T-helper 1 cell (primary cell): ENCODE measurements around the gene SLC22A5.
A peak's percentile ranks its signal among the peaks of the same experiment; 100 is the strongest.

Experiments
- DNase-seq, 5 donors: peaks; one replicate each; pipeline ENCODE4 v3.0.0-alpha.2; 2012 to 2020
- total RNA-seq, 4 donors: gene quantifications; one replicate each; lab custom pipeline; 2026; lab: John Stamatoyannopoulos, UW

Gene SLC22A5
- total RNA-seq = 11.4 to 17.5 (median 15.3) reads per million in 4 donors

DNA sequence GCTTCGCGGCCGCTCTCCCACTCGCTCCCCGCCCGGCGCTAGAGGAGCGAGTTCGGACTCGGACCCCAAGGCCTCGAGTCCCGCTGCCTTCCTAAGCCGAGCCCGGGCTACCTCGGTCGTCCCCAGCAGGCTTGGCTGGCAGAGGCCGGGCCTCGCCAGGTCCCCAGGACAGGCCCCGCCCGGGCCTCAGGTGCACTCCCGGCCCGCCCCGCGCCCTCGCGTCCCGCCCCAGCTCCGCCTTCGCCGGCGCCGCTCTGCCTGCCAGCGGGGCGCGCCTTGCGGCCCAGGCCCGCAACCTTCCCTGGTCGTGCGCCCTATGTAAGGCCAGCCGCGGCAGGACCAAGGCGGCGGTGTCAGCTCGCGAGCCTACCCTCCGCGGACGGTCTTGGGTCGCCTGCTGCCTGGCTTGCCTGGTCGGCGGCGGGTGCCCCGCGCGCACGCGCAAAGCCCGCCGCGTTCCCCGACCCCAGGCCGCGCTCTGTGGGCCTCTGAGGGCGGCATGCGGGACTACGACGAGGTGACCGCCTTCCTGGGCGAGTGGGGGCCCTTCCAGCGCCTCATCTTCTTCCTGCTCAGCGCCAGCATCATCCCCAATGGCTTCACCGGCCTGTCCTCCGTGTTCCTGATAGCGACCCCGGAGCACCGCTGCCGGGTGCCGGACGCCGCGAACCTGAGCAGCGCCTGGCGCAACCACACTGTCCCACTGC lies at the start of gene SLC22A5:
Gene SLC22A5 (plus strand): TSS at position 237 of the 707 bp plus-strand sequence. CDS start 263 bp downstream, at position 500.
- peak; percentile 48 to 74 (median 59) for DNase-seq

DNA sequence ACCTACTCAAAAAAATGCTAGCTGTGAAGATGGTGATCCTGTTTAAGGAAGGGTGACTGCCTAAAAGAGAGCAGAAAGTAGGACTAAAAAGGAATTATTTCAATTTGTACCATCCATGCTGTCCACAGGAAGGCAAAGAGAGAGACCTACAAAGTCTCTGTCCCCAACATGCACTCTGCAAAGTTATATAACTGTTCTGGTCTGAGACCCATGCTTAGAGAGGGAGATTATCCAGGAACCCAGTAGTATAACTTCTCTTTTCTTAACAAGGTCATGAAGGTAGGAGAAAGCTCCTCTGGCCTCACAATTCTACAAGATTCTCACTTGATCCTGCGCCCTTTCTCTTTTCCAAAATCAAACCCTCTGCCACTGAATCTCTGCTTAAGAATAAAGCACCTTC lies 49.5 kb upstream of the SLC22A5 start:
- no peak for DNase-seq

DNA sequence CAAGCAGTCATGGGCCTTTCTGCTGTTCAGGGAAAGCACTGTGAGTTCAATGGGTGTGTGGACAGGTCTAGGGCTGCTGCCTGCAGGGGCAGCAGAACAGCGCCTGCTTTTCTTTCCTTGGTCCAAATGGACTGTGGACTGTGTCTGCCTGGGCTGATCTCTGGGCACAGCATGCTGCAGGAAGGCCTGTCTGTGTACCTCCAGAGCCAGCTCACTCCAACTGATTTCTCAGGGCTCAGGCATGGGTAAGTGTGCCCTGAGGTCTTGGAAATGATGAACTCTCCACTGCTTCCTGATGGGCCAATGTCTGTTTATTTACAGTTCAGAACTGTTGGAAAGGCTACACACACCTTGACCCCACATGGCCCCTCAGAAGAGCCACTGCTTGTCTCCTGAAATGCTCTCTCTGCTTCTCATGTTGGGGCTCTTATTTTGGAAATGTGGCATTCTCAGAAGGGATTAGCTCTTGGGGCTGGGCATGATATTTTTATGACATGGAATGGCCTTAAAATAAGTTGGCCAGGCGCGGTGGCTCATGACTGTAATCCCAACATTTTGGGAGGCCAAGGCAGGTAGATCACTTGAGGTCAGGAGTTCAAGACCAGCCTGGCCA lies 48.3 kb upstream of the SLC22A5 start:
- DNase-seq = no peak

DNA sequence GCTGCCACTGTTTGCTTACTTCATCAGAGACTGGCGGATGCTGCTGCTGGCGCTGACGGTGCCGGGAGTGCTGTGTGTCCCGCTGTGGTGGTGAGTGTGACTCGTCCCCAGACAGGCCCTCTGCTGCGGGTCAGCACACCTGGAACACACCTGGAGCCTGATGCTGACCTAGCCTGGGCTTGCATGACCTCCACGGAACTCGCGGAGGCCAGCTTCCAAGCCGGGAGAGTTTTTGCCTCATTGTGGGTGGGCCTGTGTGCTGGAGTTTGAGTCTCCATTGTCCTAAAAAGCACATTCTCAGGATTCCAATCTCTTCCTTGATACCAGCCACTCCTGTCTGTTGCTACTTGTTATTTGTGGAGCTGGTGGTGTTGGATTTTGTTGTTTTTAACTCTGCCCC lies 47.2 kb upstream of the SLC22A5 start:
- DNase-seq = no peak

DNA sequence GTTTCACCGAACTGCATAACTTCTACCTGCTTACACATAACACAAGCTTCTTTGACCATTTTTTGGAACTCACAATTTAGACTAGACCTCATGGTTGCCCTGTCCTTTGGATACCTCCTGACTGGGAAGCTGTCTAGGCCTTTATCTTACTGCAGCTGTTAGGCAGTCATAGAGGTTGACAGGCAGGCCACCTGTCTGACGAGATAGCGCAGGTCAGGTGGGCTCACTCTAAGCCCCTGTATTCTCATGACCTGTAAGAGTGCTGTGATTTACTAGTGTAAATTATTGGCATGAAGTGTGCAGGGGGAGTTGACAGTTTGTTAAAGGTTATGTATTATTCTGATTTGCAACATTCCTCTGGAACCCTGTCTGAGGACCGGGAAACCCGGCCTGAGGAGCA lies 46.3 kb upstream of the SLC22A5 start:
- DNase-seq = no peak

DNA sequence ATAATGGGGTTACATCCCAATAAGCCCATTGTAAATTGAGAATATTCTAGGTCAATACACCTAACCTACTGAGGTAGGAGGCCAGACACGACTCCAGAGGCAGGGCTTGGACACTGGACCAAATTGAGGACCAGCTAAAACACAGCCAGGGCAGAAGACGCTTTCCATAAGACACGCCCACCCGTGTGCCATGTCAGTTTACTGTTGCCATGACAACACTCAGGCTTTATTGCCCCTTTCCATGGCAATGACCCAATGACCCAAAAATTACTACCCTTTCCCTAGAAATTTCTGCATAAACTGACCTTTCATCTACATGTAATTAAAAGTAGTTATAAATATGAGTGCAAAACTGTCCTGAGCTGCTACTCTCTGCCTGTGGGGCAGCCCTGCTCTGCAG lies 43.8 kb upstream of the SLC22A5 start:
- DNase-seq = no peak

DNA sequence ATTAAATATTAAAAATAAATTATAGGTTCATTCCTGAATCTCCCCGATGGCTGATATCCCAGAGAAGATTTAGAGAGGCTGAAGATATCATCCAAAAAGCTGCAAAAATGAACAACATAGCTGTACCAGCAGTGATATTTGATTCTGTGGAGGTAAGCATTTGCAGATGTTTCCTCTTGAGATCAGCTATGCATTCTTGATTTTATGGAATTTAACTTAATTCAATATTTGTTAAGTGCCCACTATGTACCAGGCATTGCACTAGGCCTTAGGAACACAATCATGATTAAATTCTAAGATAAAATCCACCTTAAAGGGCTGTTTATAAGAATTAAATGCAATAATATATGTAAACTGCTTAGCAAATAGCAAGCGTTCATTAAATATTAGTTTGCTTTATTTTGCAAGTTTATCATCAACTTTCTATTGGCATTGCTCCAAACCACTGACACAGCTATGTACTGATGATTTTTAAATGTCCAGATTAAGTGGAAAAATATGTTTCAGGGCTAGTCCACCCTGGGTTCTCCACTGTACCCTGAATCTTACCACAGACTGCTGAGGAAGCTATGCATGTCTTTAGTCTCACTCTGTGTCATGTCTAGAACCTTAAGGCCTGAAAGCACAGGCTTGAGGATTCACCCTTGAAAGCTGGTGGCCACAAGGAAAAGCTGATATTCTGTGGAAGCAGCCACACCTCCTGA lies 42.1 kb upstream of the SLC22A5 start:
- DNase-seq = no peak

DNA sequence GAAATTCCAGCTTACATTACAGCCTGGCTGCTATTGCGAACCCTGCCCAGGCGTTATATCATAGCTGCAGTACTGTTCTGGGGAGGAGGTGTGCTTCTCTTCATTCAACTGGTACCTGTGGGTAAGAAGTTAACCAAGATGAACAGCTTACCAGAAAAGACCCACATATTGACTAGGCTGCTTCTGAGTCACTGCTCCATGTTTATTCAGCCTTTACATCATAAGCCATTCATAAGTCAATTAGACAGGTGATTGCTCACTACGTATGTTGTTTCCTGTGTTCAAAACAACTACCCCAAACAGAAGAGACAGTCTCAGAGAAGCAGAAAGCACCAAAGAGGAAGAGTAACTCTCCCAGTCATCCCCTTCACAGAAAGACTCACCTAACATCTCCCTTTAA lies 34.7 kb upstream of the SLC22A5 start:
- DNase-seq = peak in 1 of 5 donors; percentile 17

DNA sequence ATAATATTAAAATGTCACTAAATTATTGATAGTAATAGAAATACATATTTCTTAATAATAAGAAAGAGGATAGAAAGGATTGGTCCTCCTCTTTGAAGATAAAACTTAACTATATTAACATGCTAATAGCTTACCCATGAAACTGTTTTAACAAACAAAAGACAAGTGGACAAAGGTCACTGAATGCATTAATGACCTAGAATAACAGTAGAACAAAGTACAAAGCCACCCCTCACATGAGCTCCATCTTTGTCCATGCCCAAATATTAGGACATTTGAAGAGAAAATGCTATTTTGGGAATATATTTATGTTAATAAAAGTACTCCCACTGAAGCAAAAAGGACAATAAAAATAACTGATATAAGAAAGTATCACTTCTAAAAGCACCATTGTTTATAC lies 34.1 kb upstream of the SLC22A5 start:
- no peak for DNase-seq

DNA sequence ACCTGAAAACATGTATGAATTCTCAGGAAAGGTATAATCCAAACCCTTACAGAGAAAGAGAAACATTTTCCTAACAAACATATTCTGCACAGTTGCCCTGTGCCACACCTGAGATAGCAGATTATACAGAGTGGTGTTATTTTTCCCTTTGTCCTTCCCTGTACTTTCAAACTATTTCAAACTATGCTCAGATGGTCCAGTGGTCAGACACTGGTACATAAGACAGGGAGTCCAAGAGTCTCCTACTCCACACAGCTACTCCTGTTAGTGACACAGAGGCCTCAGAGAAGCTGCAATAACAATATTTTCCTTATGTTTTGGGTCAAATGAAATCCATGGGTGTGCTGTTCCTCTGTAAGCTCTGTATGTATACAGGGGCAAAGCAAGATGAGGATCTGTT lies 30.0 kb upstream of the SLC22A5 start:
- no peak for DNase-seq

DNA sequence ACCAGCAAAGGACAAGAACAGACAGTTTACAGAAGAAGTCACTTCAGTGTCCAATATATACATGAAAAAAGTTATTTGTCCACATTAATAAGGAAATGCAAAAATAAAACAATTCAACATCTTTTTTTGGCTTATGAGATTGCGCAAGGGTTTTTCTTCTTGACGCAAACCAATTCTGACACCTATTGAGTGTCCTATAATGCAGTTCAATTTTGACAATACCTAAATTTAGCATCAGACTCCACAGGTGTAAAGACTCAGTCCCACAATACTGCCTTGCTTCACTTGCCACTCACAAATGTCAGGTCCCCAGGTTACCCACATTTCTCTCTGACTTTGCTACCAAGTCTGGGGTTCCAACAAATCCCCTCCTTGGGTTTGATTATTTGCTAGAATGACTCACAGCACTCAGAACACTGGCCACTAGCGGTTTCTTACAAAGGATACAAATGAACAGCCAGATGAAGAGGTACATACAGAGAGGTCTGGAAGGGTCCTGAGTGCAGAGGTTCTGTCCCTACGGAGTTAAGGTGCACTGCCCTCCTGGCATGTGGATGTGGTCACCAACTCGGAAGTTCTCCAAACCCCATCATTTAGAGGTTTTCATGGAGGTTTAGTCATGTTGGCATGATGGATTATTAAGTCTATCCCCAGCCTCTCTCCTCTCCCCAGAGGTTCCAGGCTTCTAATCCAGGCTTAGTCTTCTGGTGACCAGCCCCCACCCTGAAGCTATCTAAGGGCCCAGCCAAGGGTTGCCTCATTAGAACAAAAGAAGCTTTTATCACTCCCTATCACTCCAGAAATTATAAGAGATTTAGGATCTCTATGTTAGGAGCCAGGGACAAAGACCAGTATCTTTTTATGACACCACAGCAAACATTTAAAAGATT lies 27.0 kb upstream of the SLC22A5 start:
- no peak for DNase-seq

DNA sequence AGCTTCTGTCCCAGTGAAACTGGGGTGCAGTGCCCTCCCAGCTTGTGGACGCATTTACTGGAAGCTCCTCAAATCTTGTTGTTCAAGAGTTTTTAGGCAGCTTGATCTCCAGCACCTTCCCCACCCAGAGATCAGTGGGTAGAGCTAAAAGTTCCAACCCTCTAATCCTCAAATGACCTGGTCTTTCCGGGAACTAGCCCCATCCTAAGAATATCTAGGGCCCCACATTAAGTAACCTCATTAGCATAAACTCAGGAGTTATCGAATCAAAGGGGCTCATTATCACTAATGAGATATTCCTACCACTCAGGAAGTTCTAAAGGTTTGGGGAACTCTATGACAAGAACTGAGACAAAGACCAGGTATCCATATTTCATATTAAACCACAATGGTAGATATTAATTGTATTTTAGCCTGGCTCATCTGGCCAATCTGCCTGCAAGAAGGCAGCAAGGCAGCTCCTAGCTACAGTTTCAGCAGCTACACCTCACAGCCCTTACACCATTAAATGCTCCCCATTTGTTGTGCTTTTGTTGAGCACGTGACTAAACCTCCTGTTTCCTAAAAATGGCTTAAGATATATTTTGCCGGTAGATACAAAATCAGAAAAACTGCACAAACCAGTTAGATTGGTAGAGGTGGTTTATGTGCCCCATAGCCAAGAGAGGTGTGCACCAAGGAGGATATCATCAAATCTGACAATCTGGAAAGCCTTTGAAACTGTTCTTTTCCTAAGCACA lies 24.6 kb upstream of the SLC22A5 start:
- DNase-seq = no peak

DNA sequence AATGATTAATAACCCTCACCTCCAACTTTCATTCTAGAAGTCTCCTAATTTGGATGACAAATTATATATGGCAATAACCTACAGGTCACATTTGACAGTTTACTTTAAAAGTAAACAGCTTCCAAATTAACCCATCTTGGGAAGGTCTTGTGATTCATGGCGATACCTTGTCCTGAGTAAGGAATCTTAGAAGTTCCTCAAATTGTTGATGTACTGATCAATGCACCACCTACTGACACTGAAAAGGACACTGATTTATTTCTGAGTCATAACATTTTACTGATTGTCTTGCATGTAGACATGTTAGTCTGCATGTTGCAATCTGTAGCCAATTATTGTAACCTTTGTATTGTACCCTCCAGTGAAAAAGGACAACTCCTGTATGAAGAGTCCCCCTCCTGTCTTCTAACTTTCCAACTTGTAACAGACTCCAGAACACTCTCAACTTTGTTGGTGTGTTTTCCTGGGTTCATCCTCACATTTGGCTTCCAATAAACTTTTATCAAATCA lies 16.0 kb upstream of the SLC22A5 start:
- DNase-seq = no peak

DNA sequence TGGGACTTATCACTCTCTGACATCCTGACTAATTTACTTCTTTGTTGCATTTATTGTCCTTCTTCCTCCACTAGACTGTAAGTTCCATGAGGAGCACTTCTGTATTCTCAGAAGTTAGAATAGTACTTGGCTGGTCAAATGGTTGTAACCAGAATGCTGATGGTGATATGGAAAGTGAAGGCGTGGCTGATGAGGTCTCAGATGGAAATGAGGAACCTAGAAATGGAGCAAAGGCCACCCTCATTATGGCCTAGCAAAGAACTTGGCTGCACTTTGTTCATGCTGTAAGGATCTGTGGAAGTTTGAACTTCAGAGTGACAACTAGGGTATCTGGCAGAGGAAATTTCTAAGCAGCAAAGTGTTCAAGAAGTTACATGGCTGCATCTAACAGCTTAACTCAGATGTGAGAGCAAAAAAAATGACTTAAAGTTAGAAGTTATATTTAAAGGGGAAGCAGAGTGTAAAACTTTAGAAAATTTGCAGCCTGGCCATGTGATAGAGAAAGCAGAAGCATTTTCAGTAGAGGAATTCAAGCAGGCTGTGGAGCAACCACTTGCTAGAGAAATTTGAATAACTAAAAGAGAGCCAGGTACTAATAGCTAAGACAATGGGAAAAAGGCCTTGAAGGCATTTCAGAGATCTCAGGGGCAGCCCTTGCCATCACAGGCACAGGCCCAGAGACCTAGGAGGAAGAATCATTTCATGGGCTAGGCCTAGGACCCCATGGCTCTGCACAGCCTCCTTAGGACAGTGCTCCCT lies 14.9 kb upstream of the SLC22A5 start:
- DNase-seq = no peak

DNA sequence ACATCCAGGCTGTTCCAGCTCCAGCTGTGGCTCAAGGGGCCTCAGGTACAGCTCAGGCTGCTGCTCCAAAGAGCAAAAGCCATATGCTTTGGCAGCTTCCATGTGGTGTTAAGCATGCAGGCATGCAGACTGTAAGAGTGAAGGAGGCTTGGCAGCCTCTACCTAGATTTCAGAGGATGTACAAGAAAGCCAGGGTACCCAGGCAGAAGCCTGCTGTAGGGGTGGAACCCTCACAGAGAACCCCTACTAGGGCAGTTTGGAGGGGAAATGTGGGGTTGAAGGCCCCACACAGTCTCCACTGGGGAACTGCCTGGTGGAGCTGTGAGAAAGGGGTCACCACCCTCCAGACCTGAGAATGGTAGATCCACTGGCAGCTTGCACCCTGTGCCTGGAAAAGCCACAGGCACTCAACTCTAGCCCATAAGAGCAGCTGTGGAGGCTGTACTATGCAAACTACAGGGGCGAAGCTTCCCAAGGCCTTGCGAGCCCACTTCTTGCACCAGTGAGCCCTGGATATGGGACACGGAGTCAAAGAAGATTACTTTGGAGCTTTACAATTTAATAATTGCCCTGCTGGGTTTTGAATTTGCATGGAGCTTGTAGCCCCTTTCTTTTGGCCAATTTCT lies 14.3 kb upstream of the SLC22A5 start:
- no peak for DNase-seq

DNA sequence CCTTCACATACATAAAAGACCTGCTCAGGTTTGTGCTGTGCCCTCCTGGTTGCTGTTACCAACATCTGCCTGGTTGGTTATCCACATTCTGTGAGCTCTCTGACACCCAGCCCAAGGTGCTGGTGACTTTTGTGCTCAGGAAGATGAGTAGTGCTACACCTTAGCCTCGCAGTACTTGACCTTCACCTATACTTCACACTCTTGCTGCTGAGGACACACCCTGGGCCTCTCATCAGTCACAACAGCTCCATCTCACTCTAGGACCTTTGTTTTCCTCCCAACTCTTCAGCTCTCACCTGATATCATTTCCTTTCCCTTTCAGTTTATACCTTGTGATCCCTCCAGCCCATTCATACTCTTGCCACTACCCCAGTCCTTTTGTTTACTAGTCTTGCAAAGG lies 10.7 kb upstream of the SLC22A5 start:
- no peak for DNase-seq

DNA sequence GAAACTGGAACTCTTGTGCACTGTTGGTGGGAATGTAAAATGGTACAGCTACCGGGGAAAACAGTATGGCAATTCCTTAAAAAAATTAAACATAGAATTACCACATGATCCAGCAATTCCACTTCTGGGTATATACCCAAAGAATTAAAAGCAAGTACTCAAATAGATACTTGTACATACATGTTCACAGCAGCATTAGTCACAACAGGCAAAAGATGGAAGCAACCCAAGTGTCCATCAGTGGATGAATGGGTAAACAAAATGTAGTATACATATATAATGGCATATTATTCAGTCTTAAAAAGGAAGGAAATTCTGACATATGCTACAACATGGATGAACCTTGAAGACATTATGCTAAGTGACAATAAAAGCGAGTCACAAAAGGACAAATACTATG lies 7.4 kb upstream of the SLC22A5 start:
- no peak for DNase-seq

DNA sequence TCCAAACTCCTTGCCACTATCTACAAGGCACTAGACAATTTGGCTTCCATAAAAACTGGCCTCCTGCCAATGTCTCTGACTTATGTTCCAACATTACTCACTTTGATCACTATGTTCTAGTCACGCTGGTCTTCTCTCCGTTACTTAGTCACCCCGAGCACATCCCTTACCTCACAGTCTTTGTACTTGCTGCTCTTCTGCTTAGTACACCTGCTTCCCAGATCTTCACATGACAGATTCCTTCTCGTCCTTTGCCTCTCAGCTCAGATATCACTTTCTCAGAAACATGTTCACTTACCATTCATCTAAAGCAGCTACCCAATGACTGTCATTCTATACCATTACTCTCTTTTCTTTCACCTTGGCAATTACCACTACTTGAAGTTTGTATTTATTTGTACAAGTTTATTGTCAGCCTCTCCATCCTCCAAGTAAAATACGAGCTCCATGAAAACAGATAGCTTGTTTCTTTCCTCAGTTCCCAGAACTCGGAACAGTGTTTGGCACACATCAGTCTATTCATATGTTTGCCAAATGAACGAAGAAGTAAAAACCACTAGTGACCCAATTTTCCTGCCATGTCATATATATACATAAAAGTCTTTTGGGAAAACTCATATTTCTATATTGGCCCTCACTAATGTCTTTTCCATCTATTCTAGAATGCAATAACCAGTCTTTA lies 5.9 kb upstream of the SLC22A5 start:
- DNase-seq = no peak

DNA sequence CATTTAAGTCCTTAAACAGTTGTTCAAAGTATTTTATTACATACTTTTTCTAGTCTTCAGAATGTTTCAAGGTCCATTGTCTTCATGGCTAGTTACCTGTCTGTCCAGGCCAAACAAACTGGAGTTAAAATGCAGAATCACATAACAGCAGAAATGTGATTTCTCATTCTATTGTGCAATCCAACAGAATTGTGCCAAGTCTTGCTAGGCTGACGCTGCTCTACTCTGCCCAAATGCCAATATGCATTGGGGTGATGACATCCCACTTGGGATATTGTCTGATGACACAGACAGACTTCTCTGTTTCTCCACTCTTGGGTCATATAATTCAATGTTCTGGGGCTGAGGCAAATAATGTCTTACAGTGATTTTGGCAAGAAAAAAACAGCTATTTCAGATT lies 5.2 kb upstream of the SLC22A5 start:
- DNase-seq = no peak

DNA sequence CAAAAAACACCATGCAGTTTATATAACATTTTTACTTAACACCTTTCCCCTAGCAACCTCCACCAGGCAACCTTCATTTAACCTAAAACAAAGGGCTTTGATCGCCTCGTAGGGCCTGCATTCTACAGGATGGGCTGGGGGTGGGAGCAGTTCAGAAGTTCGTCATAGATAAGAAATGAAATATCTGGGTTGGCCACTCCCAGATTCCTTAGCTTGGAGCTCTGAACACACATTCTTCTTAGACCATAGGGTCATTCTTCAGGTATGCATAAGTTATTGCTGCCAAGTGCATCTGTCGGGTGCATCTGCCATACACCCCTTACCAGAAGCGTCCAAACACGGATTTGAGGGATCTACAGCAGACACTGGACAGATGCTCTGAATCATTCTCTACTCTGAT lies 4.3 kb upstream of the SLC22A5 start:
- no peak for DNase-seq
